ENCODE results near the gene RFLNA. TPM values are rescaled to one million over a fixed set of nuclear protein-coding genes. Genes with fewer than 3 reads are reported as not detected.

The RFLNA gene
- total RNA-seq, 2 experiments from 2014 or later: not detected

GRCh38 chr12:124279846-124280360, 15.0 kb upstream of the RFLNA start:
- no peaks in the 10 kb centered on the region for H3K9me2 ChIP-seq (ENCODE audit: insufficient read depth, low read length)
- H3K27ac ChIP-seq (ENCODE audit: low read depth, low read length, poor library complexity, severe bottlenecking): no peak overlapping the region
- no peaks in the 10 kb centered on the region for H3K36me3 ChIP-seq (ENCODE audit: insufficient read depth, low read length)
- no peaks in the 10 kb centered on the region for H3K9me3 ChIP-seq (ENCODE audit: low read length)
- DNase-seq (ENCODE audit: low spot score): no peak
- H3K79me2 ChIP-seq (ENCODE audit: insufficient read depth, low read depth, low read length): no peaks in the 10 kb centered on the region
- TF ChIP-seq EZH2phosphoT487 (IDR thresholded peaks at IDR 0.05; ENCODE audit: borderline replicate concordance, low read depth, low read length) (no peak), CTCF (conservative IDR thresholded peaks at IDR 0.05; ENCODE audit: low read length) (no peak)
- no peaks in the 10 kb centered on the region for H3K4me1 ChIP-seq (ENCODE audit: insufficient read depth, low read length, poor library complexity, severe bottlenecking)
- no peaks in the 10 kb centered on the region for H4K20me1 ChIP-seq (ENCODE audit: insufficient read depth, low read length)
- H2AFZ ChIP-seq (ENCODE audit: low read length): no peak overlapping the region
- ChIA-PET POLR2A (no interaction called here), CTCF (ENCODE audit: unreplicated experiment) (no interaction called here)
- no peak overlapping the region for H3K4me2 ChIP-seq (ENCODE audit: low read length)
- no peak overlapping the region for H3K4me3 ChIP-seq (ENCODE audit: low read depth, low read length, poor library complexity, severe bottlenecking)
- intact Hi-C loops (cut with micrococcal nuclease; ENCODE audit: unreplicated experiment): no loop called here
- BruUV-seq (replicated peaks): no TSS peak

- no peak overlapping the region for H2AFZ ChIP-seq (ENCODE audit: low read length)
- no peak for DNase-seq (ENCODE audit: low spot score)
- intact Hi-C loops (cut with micrococcal nuclease; ENCODE audit: unreplicated experiment): no loop called here
- H3K4me1 ChIP-seq (ENCODE audit: insufficient read depth, low read length, poor library complexity, severe bottlenecking): no peaks in the 10 kb centered on the region
- CTCF ChIA-PET (ENCODE audit: unreplicated experiment): no interaction called here
- no peaks in the 10 kb centered on the region for H3K79me2 ChIP-seq (ENCODE audit: insufficient read depth, low read depth, low read length)
- no peaks in the 10 kb centered on the region for H4K20me1 ChIP-seq (ENCODE audit: insufficient read depth, low read length)
- H3K4me2 ChIP-seq (ENCODE audit: low read length): no peak overlapping the region
- no peaks in the 10 kb centered on the region for H3K9me2 ChIP-seq (ENCODE audit: insufficient read depth, low read length)
- no TSS peak for BruUV-seq (replicated peaks)
- no peaks in the 10 kb centered on the region for H3K9me3 ChIP-seq (ENCODE audit: low read length)
- POLR2A ChIA-PET: no interaction called here
- H3K27ac ChIP-seq (ENCODE audit: low read depth, low read length, poor library complexity, severe bottlenecking): no peak overlapping the region
- TF ChIP-seq CTCF (conservative IDR thresholded peaks at IDR 0.05; ENCODE audit: low read length): no peak
- TF ChIP-seq EZH2phosphoT487 (IDR thresholded peaks at IDR 0.05; ENCODE audit: borderline replicate concordance, low read depth, low read length): no peak
- H3K36me3 ChIP-seq (ENCODE audit: insufficient read depth, low read length): no peaks in the 10 kb centered on the region
- no peak overlapping the region for H3K4me3 ChIP-seq (ENCODE audit: low read depth, low read length, poor library complexity, severe bottlenecking)
These were observed 13.6 kb upstream of the RFLNA start for GRCh38 chr12:124281309-124281708.

- BruUV-seq (replicated peaks): no TSS peak
- Histone ChIP-seq H2AFZ (ENCODE audit: low read length) (no peak overlapping the region), H3K4me1 (ENCODE audit: insufficient read depth, low read length, poor library complexity, severe bottlenecking) (no peaks in the 10 kb centered on the region), H3K4me2 (ENCODE audit: low read length) (no peak overlapping the region), H4K20me1 (ENCODE audit: insufficient read depth, low read length) (no peaks in the 10 kb centered on the region), H3K36me3 (ENCODE audit: insufficient read depth, low read length) (no peaks in the 10 kb centered on the region), H3K4me3 (ENCODE audit: low read depth, low read length, poor library complexity, severe bottlenecking) (no peak overlapping the region), H3K9me2 (ENCODE audit: insufficient read depth, low read length) (no peaks in the 10 kb centered on the region), H3K9me3 (ENCODE audit: low read length) (no peaks in the 10 kb centered on the region), H3K79me2 (ENCODE audit: insufficient read depth, low read depth, low read length) (no peaks in the 10 kb centered on the region), H3K27ac (ENCODE audit: low read depth, low read length, poor library complexity, severe bottlenecking) (no peak overlapping the region)
- ChIA-PET POLR2A (no interaction called here), CTCF (ENCODE audit: unreplicated experiment) (no interaction called here)
- TF ChIP-seq EZH2phosphoT487 (IDR thresholded peaks at IDR 0.05; ENCODE audit: borderline replicate concordance, low read depth, low read length) (no peak), CTCF (conservative IDR thresholded peaks at IDR 0.05; ENCODE audit: low read length) (no peak)
- no peak for DNase-seq (ENCODE audit: low spot score)
- intact Hi-C loops (cut with micrococcal nuclease; ENCODE audit: unreplicated experiment): no loop called here
These were observed 12.6 kb upstream of the RFLNA start for GRCh38 chr12:124282287-124282686.
